ENCODE measurements around the gene SRGAP1.

SRGAP1 gene

GRCh38 chr12:63905544-63905943 lies 61.0 kb downstream of the SRGAP1 start:
- no peak for DNase-seq (ENCODE audit: low read depth in 2 of 2)

- DNase-seq (ENCODE audit: low read depth in 2 of 2) = no peak
Observed at GRCh38 chr12:63906876-63907275, 62.4 kb downstream of the SRGAP1 start.

DNA sequence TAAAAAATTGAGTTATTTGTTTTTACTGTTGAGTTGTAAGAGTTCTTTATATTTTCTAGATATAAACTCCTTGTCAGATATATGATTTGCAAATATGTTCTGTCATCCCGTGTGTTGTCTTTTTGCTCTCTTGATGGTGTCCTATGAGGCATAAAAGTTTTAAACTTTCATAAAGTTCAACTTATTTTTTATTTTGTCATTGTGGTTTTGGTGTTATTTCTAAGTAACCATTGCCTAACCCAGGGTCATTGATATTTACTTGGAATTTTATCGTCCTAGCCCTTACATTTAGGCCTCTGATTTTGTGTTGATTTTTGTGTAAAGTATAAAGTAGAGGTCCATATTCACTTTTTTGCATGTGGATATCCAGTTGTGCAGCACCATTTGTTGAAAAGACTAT lies 63.1 kb downstream of the SRGAP1 start:
- DNase-seq (ENCODE audit: low read depth in 2 of 2) = no peak

GRCh38 chr12:63909746-63910145 lies 65.2 kb downstream of the SRGAP1 start:
- no peak for DNase-seq (ENCODE audit: low read depth in 2 of 2)

GRCh38 chr12:63911341-63911740 lies 66.8 kb downstream of the SRGAP1 start:
- no peak for DNase-seq (ENCODE audit: low read depth in 2 of 2)

- no peak for DNase-seq (ENCODE audit: low read depth in 2 of 2)
Observed at GRCh38 chr12:63912651-63913050, 68.2 kb downstream of the SRGAP1 start.

GRCh38 chr12:63913929-63914328 lies 69.4 kb downstream of the SRGAP1 start:
- no peak for DNase-seq (ENCODE audit: low read depth in 2 of 2)

DNA sequence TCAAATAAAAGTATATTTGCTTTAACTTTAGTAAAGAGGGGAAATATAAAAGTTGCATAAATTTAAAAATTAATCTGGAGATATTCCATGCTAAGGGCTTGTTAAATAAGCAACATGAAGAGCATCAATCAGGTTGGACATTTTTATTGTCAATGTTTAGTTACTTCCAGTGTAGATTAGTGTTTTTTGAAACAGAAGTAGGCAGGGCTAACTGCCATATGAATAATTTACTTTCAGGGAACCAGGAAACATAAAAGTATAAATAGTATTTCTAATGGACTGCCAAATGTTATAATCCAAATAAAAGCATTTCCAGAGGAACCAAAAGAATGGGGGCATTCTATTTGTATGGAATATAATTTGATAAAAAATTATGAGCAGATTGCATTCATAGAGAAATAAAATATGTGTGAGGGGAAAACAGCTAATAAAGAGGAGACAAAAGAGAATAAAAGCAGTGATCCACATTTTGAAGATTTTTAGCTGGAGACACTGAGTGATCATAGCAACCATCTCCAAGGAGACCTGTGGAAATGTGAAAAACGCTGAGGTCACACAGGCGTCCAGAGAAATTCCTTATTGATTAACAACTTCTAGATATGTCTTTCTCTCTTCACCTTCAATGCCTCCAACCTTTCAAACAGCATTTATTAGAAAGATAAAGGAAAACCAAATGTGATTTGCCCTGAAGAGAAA lies 70.8 kb downstream of the SRGAP1 start:
- DNase-seq (ENCODE audit: low read depth in 2 of 2) = no peak

DNA sequence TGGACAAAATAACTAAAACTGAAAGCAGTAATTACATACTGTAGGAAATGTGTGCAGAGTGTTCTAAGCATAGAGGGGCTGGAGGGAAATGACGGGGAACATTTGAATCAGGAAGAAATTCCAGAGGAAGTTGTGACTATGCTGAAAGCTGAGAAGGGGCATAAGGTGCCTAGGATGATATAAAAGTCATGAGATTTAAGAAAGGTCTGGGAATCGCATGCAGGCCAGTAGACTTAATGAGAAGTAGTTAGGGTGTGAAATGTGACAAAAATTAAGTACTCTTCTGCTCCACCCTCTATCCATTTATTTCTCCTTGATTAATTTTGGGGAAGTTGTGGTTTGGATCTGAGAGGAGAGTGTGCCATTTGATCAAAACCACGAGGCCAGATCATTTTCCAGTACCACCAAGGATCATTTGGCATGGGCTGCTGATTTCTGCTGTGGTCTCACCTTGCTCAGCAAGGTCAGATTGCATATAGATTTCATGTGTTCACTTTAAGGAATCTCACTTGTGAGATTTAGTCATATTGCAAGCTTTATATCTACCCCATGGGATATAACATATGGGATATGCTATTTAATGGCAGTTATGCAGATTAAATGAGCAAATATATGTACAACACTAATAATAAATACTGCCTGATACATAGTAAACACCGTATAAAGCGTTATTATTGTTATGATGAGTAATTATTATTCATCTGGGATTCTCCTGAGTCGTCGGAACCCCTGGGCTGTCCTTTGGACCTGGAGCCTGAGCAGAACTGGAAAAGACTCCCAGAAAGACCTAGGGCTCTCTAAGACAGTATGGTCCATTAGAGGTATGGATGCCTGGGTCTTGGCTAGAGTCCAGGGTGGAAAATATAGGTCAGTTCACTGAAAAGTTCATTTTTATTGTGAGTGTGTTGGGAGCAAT lies 72.3 kb downstream of the SRGAP1 start:
- DNase-seq (ENCODE audit: low read depth in 2 of 2) = no peak

DNA sequence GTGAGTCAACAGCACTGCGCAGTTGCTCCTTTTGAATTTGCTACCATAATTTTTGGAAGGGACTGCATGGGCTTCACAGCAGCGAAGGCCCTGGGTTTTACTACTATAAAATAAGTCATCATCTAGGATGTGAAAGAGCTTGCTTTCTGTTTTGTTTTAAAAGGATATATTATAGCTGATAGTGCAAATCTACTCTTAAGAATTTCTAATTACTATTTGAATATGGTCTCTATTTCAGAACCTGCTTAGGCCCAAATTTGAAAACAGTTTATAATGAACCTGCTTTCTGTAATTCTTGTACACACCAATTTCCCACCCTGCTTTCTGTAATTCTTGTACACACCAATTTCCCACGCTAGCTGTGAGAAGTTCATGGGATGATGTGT lies 73.0 kb downstream of the SRGAP1 start:
- DNase-seq (ENCODE audit: low read depth in 2 of 2) = no peak

DNA sequence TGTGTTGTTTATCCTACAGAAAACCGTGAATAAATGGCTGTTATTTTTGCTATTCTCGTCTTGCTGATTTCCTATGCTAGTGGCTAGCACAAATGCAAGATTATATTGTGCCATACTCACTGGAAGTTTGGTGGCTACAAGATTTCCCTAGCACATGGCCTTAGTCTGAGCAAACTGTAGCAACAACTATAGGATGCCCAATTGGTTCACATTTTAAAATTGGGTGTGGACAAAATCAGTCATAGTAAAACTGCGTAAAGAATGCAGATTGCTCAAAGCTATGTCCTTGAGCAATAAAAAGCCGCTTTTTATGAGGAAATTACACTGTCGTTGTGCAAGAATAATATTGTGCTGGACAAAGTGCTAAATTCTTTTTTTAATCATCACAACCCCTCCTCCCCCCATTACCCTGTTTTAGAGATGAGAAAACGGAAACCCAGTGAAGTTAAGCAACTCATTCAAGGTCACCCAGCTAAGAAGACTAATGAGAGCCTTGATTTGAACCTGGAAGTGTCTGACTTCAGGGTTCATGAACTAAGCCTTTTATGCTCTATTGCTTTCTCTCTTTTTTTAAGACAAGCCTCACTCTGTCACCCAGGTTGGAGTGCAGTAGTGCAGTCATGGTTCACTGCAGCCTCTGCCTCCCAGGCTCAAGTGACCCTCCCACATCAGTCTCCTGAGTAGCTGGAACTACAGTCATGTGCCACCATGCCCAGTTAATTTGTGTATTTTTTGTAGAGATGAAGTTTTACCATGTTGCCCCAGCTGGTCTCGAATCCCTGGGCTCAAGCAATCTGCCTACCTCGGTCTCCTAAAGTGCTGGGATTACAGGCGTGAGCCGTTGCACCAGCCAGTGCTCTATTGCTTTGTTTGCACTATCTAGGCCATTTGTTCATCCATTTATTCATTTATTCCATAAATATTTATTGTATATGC lies 73.6 kb downstream of the SRGAP1 start:
- DNase-seq (ENCODE audit: low read depth in 2 of 2) = no peak

DNA sequence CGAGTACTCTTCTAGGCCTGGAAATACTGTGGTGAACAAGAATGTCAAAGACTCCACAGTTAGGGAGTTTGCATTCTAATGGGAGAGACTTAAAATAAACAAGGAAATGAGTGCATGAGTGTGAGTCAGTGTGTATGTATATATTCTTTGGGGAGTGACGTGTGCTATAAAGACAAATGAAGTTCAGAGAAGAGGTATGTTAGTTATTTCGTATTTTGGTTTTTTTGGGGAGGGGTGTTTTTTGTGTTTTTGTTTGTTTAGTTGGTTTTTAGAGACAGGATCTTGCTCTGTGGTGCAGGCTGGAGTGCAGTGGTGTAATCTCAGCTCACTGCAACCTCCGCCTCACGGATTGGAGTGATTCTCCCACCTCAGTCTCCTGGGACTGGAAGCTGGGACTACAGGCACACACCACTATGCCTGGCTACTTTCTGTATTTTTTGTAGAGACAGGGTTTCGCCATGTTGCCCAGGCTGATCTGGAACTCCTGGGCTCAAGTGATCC lies 74.3 kb downstream of the SRGAP1 start:
- DNase-seq (ENCODE audit: low read depth in 2 of 2) = no peak

DNA sequence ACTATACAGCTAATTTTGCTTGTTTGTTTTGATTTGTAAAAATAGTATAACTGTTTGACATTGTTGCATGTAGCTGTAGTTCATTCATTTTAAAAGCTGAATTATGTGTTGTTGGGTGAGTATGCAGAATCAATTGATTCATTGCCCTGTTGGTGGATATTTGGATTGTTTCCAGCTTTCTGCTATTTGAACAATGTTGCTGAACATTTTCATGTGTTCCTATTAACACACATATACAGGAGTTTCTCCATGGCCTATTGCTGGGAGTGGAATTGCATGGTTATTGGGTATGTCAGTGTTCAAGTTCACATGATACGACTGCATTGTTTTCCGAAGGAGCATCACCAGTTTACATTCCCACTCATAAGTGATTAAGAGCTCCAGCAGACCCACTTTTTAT lies 75.3 kb downstream of the SRGAP1 start:
- no peak for DNase-seq (ENCODE audit: low read depth in 2 of 2)

DNA sequence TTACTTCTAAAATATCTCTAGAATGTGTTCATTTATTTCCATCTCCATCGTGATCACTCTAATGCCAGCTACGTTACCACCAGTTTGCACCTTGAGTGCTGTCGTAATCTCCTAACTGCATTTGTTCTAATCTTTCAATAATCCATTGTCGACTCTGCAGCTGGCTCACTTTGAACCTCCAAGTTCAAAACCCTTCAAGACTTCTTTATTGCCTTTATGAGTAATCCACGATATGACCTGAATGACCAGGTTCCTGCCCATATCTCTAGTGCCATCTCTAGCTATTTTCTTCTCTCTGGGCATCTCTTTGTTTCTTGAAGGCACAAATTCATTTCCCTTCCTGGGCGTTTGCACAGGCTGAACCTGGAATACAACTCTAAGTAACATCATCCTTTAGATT lies 76.7 kb downstream of the SRGAP1 start:
- no peak for DNase-seq (ENCODE audit: low read depth in 2 of 2)

GRCh38 chr12:63922474-63922873 lies 78.0 kb downstream of the SRGAP1 start:
- no peak for DNase-seq (ENCODE audit: low read depth in 2 of 2)

DNA sequence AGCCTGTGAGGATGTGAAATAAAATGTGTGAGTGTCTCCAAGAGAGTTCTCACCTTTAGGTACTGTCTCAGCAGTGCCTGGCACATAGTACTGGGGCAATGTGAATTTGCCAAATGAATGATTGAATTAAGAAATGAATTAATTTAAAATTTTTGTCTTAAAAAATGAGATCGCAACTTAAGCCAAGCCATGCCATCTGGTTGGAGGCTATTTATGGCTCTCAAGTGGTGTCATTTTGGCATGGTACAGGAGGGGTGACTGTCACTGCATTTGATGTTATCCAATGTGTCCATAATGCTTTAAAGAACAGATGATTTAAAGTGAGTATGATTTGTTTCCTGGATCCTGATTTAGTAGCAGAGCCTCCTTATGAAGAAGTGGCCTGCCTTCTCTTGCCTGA lies 80.3 kb downstream of the SRGAP1 start:
- DNase-seq (ENCODE audit: low read depth in 2 of 2) = no peak

- no peak for DNase-seq (ENCODE audit: low read depth in 2 of 2)
Observed at GRCh38 chr12:63927511-63927910, 83.0 kb downstream of the SRGAP1 start.

DNA sequence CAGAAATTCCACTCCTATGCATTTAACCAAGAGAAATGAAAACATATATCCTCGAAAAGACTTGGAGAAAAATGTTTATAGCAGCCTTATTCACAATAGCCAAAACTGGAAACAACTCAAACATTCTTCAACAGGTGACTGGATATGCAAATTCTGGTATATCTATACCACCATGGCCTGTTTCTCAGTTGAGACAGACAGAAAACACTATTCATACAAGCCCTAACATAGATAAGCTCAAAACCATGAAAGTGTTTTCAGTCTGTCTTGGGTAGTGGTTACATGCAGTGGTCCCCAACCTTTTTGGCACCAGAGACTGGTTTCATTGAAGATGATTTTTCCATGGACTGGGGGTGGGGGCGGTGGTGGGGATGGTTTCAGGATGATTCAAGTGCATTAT lies 83.8 kb downstream of the SRGAP1 start:
- DNase-seq (ENCODE audit: low read depth in 2 of 2) = no peak

DNA sequence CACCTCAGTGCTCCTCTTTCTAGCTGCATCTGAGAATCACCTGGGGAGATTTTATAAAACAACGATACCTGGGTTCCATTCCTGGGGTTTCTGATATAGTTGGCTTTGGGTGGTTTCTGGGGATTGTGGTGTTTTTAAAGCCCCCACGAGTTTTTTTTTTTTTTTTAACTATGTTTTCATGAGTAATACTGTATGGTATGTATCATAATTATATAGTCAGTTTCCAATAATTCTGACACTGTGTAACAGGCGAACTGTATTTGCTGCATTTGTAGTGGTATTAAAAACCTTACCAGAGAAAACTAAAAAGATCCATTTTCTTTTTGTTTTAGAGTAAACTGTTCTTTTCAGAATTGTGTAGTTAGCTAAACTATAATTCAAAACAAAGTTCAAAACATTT lies 84.9 kb downstream of the SRGAP1 start:
- no peak for DNase-seq (ENCODE audit: low read depth in 2 of 2)

- DNase-seq (ENCODE audit: low read depth in 2 of 2) = no peak
Observed at GRCh38 chr12:63930971-63931370, 86.5 kb downstream of the SRGAP1 start.

DNA sequence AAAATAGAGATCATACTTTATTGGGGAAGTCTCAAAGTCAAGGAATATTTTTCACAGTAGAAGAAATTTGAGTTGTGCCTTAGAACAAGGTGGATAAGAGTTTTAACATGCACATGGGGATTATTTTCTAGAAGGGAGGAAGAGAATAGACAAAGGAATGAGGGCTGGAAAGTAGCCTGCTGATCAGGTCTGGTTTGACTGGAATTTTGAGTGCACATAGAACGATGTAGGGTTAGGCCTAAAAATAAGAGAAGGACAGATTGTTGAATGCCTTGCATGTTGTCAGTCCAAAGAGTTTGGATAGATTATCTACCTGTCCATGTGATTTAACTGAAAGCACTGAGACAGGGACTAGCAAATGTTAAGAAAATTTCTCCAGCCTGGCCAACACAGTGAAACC lies 87.2 kb downstream of the SRGAP1 start:
- DNase-seq (ENCODE audit: low read depth in 2 of 2) = no peak

GRCh38 chr12:63934936-63935335 lies 90.4 kb downstream of the SRGAP1 start:
- no peak for DNase-seq (ENCODE audit: low read depth in 2 of 2)

Measured in stimulated activated CD8-positive, alpha-beta memory T cell treated with anti-CD3 and anti-CD28 coated beads, Interleukin-7, amount 100 ng/mL, for 1 hour (primary cell).